Esophagus squamous epithelium (tissue), 4 donors: Measurements from ENCODE around the gene ZFPM1.

Experiments
- CTCF ChIP-seq, 6 experiments: fragments of 450-650 bp in 4 of 6; fragments of 200-600 bp in 2 of 6; sonication (generic) in 2 of 6; IDR thresholded peaks; one replicate each; pipeline ENCODE4 v1.5.1; 2016 to 2019; ENCODE audit warnings: antibody characterized with exemption in 6 of 6, mild to moderate bottlenecking in 4 of 6, moderate library complexity in 4 of 6
- POLR2A ChIP-seq, 4 donors: fragments of 450-650 bp; IDR thresholded peaks; one replicate each; pipeline ENCODE4 v1.6.1; 2017; ENCODE audit warnings: antibody characterized with exemption in 4 of 4, mild to moderate bottlenecking in 4 of 4, moderate library complexity in 3 of 4

DNA sequence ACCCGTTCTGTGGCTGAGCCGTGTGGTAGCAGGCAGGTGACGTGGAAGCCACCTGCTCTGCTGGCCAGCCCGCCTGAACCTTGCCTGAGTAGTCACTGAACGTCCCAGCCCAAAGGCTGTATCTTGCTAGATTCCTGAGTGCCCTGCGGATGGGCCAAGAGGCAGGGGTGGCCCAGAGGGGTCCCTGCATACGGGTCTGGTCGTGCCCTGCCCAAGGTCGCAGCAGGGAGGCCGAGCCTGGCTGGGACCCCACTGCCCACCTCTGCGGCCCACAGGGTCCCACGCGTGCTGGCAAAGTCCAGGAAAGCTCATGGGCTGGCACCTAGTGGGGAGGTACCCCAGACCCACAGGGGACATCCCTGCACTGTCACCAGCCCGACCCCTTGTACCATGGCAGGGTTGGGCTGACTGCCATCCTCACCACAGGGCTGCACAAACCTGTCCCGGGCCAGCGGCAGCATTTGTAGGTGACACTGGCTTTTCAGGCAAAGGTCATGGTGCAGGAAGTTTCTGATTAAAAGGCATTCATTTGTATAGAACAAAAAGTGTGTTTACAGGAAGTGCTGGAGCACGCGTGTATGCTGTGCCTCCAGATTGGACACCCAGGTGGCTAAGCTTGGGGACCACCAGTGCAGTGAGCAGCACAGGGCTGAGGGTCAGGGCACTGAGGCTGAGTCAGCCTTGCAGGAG, 72.0 kb downstream of the ZFPM1 start:
- TF ChIP-seq CTCF (IDR thresholded peaks at IDR 0.05) (no peak), POLR2A (IDR thresholded peaks at IDR 0.05) (no peak)
